ENCODE results near the gene MRE11. TPM values are rescaled to one million over a fixed set of nuclear protein-coding genes. Genes with fewer than 3 reads are reported as not detected.

MRE11 gene
- total RNA-seq, 1 experiment from 2014 or later = 20.1 TPM

- H2AFZ ChIP-seq (ENCODE audit: low read length) = no peak overlapping the region
- ChIA-PET CTCF (interaction anchor here (0.6 to 1.1 kb wide), 3 partner anchors 15 to 48 kb away, joined by 3 to 4 read pairs (median 3); no protein-coding TSS in a partner anchor), POLR2A (ENCODE audit: unreplicated experiment) (interaction anchor here (0.8 kb wide), 1 partner anchor 46 kb away, joined by 3 read pairs; no protein-coding TSS in a partner anchor)
- no peaks in the 10 kb centered on the region for H3K9me3 ChIP-seq (ENCODE audit: low read length)
- no peak overlapping the region for H3K9ac ChIP-seq (ENCODE audit: low read length)
- no peaks in the 10 kb centered on the region for H3K9me2 ChIP-seq (replicated peaks; ENCODE audit: low read length)
- no TSS peak for BruUV-seq (replicated peaks)
- no peaks in the 10 kb centered on the region for H3F3A ChIP-seq (ENCODE audit: low read length, unreplicated experiment)
- H3K27ac ChIP-seq (ENCODE audit: low read length) = peak overlapping the region; percentile 22; the same call in 1 of the 2 replicates
- no peaks in the 10 kb centered on the region for H3K36me3 ChIP-seq (ENCODE audit: low read depth, low read length)
- H3K79me2 ChIP-seq (ENCODE audit: low read length) = no peaks in the 10 kb centered on the region
- intact Hi-C loops (cut with micrococcal nuclease) = loop anchor here (1.0 to 10.0 kb wide), 3 partner anchors 10 to 348 kb away; partner anchors contain the start of gene AMOTL1
- H4K20me1 ChIP-seq (ENCODE audit: low read length) = no peaks in the 10 kb centered on the region
- ATAC-seq (peak; percentile 85), DNase-seq (peak; percentile 67)
- peak overlapping the region; percentile 73 for H3K4me2 ChIP-seq (ENCODE audit: low read length)
- H3K4me1 ChIP-seq (ENCODE audit: insufficient read depth, low read length) = peaks cover 26% of the 10 kb centered on the region
- no peak for TF ChIP-seq EZH2phosphoT487 (IDR thresholded peaks at IDR 0.05; ENCODE audit: borderline replicate concordance, low read length)
- TF ChIP-seq EZH2 (IDR thresholded peaks at IDR 0.05; ENCODE audit: low read length, unreplicated experiment) = no peak
- H3K27me3 ChIP-seq (ENCODE audit: low read length) = no peaks in the 10 kb centered on the region
- peak overlapping the region; percentile 13; the same call in 1 of the 2 replicates for H3K4me3 ChIP-seq (ENCODE audit: low read length)
Measured at GRCh38 chr11:94537031-94537600, 43.5 kb upstream of the MRE11 start.

GRCh38 chr11:94536386-94536785, 42.7 kb upstream of the MRE11 start:
- Histone ChIP-seq H3K9ac (ENCODE audit: low read length) (no peak overlapping the region), H2AFZ (ENCODE audit: low read length) (no peak overlapping the region), H3K27me3 (ENCODE audit: low read length) (no peaks in the 10 kb centered on the region), H3K36me3 (ENCODE audit: low read depth, low read length) (no peaks in the 10 kb centered on the region), H3K79me2 (ENCODE audit: low read length) (no peaks in the 10 kb centered on the region), H3K4me1 (ENCODE audit: insufficient read depth, low read length) (peaks cover 26% of the 10 kb centered on the region), H3K27ac (ENCODE audit: low read length) (peak overlapping the region; percentile 22; the same call in 1 of the 2 replicates), H4K20me1 (ENCODE audit: low read length) (no peaks in the 10 kb centered on the region), H3K4me3 (ENCODE audit: low read length) (no peak overlapping the region), H3K9me3 (ENCODE audit: low read length) (no peaks in the 10 kb centered on the region), H3K4me2 (ENCODE audit: low read length) (peak overlapping the region; percentile 73), H3F3A (ENCODE audit: low read length, unreplicated experiment) (no peaks in the 10 kb centered on the region), H3K9me2 (replicated peaks; ENCODE audit: low read length) (no peaks in the 10 kb centered on the region)
- POLR2A ChIA-PET (ENCODE audit: unreplicated experiment) = no interaction called here
- BruUV-seq (replicated peaks) = no TSS peak
- intact Hi-C loops (cut with micrococcal nuclease) = loop anchor here (10.0 kb wide), 2 partner anchors 228 to 348 kb away; partner anchors contain the start of gene AMOTL1
- TF ChIP-seq EZH2phosphoT487 (IDR thresholded peaks at IDR 0.05; ENCODE audit: borderline replicate concordance, low read length) = no peak
- TF ChIP-seq EZH2 (IDR thresholded peaks at IDR 0.05; ENCODE audit: low read length, unreplicated experiment) = no peak
- TF ChIP-seq CTCF (conservative IDR thresholded peaks at IDR 0.05; ENCODE audit: low read depth, low read length) = no peak
- CTCF ChIA-PET = interaction anchor here (1.1 kb wide), 2 partner anchors 15 to 31 kb away, joined by 3 to 4 read pairs; no protein-coding TSS in a partner anchor
- peak; percentile 62 for ATAC-seq
- DNase-seq = peak; percentile 59

- TF ChIP-seq EZH2 (IDR thresholded peaks at IDR 0.05; ENCODE audit: low read length, unreplicated experiment) (no peak), EZH2phosphoT487 (IDR thresholded peaks at IDR 0.05; ENCODE audit: borderline replicate concordance, low read length) (no peak), CTCF (conservative IDR thresholded peaks at IDR 0.05; ENCODE audit: low read depth, low read length) (no peak)
- Histone ChIP-seq H3K4me3 (ENCODE audit: low read length) (no peak overlapping the region), H3K4me1 (ENCODE audit: insufficient read depth, low read length) (peaks cover 21% of the 10 kb centered on the region), H3K79me2 (ENCODE audit: low read length) (no peaks in the 10 kb centered on the region), H3K9ac (ENCODE audit: low read length) (no peak overlapping the region), H3K4me2 (ENCODE audit: low read length) (no peak overlapping the region), H3K27me3 (ENCODE audit: low read length) (no peaks in the 10 kb centered on the region), H4K20me1 (ENCODE audit: low read length) (no peaks in the 10 kb centered on the region), H3K27ac (ENCODE audit: low read length) (no peak overlapping the region), H3K9me2 (replicated peaks; ENCODE audit: low read length) (no peaks in the 10 kb centered on the region), H3K36me3 (ENCODE audit: low read depth, low read length) (no peaks in the 10 kb centered on the region), H3F3A (ENCODE audit: low read length, unreplicated experiment) (no peaks in the 10 kb centered on the region), H2AFZ (ENCODE audit: low read length) (no peak overlapping the region), H3K9me3 (ENCODE audit: low read length) (no peaks in the 10 kb centered on the region)
- ChIA-PET CTCF (no interaction called here), POLR2A (ENCODE audit: unreplicated experiment) (no interaction called here)
- no peak for ATAC-seq
- DNase-seq = no peak
- intact Hi-C loops (cut with micrococcal nuclease) = loop anchor here (10.0 kb wide), 2 partner anchors 231 to 351 kb away; partner anchors contain the start of gene AMOTL1
- no TSS peak for BruUV-seq (replicated peaks)
Measured at GRCh38 chr11:94533696-94534630, 40.3 kb upstream of the MRE11 start.
